ENCODE results near the gene BMERB1. TPM values are rescaled to one million over a fixed set of nuclear protein-coding genes. Genes with fewer than 3 reads are reported as not detected.

The BMERB1 gene
- total RNA-seq, 1 experiment from 2014 or later, result 13.6 TPM

GRCh38 chr16:15461376-15461775, 27.0 kb downstream of the BMERB1 start:
- DNase-seq (ENCODE audit: low spot score), result no peak
- POLR2A ChIA-PET, result no interaction called here
- no peak for ATAC-seq
- Mint-ChIP-seq H3K9me3 (peaks cover 4% of the 10 kb centered on the region), H3K36me3 (peaks cover 2% of the 10 kb centered on the region; the same call in 1 of the 2 replicates), H3K4me1 (no peaks in the 10 kb centered on the region), H3K4me3 (no peak overlapping the region), H3K27me3 (ENCODE audit: low read depth) (peaks cover 2% of the 10 kb centered on the region; the same call in 1 of the 2 replicates), H3K27ac (no peak overlapping the region)
- CTCF ChIA-PET, result no interaction called here
- TF ChIP-seq ZMAT4 (CRISPR knock-in tag; IDR thresholded peaks at IDR 0.05) (no peak), HMGXB4 (CRISPR knock-in tag; IDR thresholded peaks at IDR 0.05) (no peak), AFF4 (CRISPR knock-in tag; IDR thresholded peaks at IDR 0.05; ENCODE audit: borderline replicate concordance) (no peak), MLX (CRISPR knock-in tag; IDR thresholded peaks at IDR 0.05) (no peak), TCF7 (CRISPR knock-in tag; IDR thresholded peaks at IDR 0.05; ENCODE audit: low read depth) (no peak), ETV6 (CRISPR knock-in tag; IDR thresholded peaks at IDR 0.05) (no peak), OVOL2 (CRISPR knock-in tag; IDR thresholded peaks at IDR 0.05; ENCODE audit: borderline replicate concordance) (no peak), NFATC4 (CRISPR knock-in tag; IDR thresholded peaks at IDR 0.05) (no peak), AR (CRISPR knock-in tag; IDR thresholded peaks at IDR 0.05) (no peak), NFE2L1 (CRISPR knock-in tag; IDR thresholded peaks at IDR 0.05) (no peak), E2F1 (CRISPR knock-in tag; IDR thresholded peaks at IDR 0.05) (no peak), PREB (CRISPR knock-in tag; IDR thresholded peaks at IDR 0.05; ENCODE audit: borderline replicate concordance) (no peak), CREB1 (CRISPR knock-in tag; IDR thresholded peaks at IDR 0.05) (no peak), ZBTB43 (CRISPR knock-in tag; IDR thresholded peaks at IDR 0.05) (no peak), ZSCAN18 (CRISPR knock-in tag; IDR thresholded peaks at IDR 0.05) (no peak), ATF1 (CRISPR knock-in tag; IDR thresholded peaks at IDR 0.05) (no peak), ZNF232 (CRISPR knock-in tag; IDR thresholded peaks at IDR 0.05) (no peak), ZNF396 (CRISPR knock-in tag; IDR thresholded peaks at IDR 0.05; ENCODE audit: borderline replicate concordance) (no peak), ZNF425 (CRISPR knock-in tag; conservative IDR thresholded peaks at IDR 0.05) (no peak)
